Measurements from ENCODE around the gene PLCD3. TPM values are rescaled to one million over a fixed set of nuclear protein-coding genes. Genes with fewer than 3 reads are reported as not detected.
A peak's percentile ranks its signal among the peaks of the same experiment; 100 is the strongest.

Gene PLCD3
- total and polyA plus RNA-seq, 9 of the 15 experiments (the other 6 are each of a cell fraction or from before 2014, with no cell fraction given): 0.20 to 22.6 (median 7.5) TPM

GRCh38 chr17:45147581-45148182 lies 15.4 kb upstream of the PLCD3 start (continued):
- TF ChIP-seq U2AF2 (optimal IDR thresholded peaks at IDR 0.05; ENCODE audit: low read depth, low read length) (no peak), HSF4 (CRISPR knock-in tag; IDR thresholded peaks at IDR 0.05; ENCODE audit: borderline replicate concordance) (no peak), ATF4 (CRISPR knock-in tag; IDR thresholded peaks at IDR 0.05) (no peak), ZBTB5 (IDR thresholded peaks at IDR 0.05) (no peak), TAL1 (IDR thresholded peaks at IDR 0.05) (peak; percentile 31; the same call in 1 of the 2 replicates), ARNT (IDR thresholded peaks at IDR 0.05) (peak; percentile 95 to 97), ZKSCAN8 (CRISPR knock-in tag; IDR thresholded peaks at IDR 0.05) (no peak), KDM2B (CRISPR knock-in tag; IDR thresholded peaks at IDR 0.05) (0 out of 2 replicates have a peak, but pooled peaks have one; percentile 56), PRDM10 (IDR thresholded peaks at IDR 0.05; ENCODE audit: partially characterized antibody) (peak; percentile 100), SRSF3 (IDR thresholded peaks at IDR 0.05; ENCODE audit: insufficient read depth, low read length) (no peak), ADNP (tag; IDR thresholded peaks at IDR 0.05) (no peak), GATAD2A (IDR thresholded peaks at IDR 0.05) (no peak), ZNF644 (tag; IDR thresholded peaks at IDR 0.05; ENCODE audit: low read depth) (0 out of 2 replicates have a peak, but pooled peaks have one; percentile 11)
- TF ChIP-seq, protein P1, sequence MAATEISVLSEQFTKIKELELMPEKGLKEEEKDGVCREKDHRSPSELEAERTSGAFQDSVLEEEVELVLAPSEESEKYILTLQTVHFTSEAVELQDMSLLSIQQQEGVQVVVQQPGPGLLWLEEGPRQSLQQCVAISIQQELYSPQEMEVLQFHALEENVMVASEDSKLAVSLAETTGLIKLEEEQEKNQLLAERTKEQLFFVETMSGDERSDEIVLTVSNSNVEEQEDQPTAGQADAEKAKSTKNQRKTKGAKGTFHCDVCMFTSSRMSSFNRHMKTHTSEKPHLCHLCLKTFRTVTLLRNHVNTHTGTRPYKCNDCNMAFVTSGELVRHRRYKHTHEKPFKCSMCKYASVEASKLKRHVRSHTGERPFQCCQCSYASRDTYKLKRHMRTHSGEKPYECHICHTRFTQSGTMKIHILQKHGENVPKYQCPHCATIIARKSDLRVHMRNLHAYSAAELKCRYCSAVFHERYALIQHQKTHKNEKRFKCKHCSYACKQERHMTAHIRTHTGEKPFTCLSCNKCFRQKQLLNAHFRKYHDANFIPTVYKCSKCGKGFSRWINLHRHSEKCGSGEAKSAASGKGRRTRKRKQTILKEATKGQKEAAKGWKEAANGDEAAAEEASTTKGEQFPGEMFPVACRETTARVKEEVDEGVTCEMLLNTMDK (IDR thresholded peaks at IDR 0.05; ENCODE audit: borderline replicate concordance, insufficient read depth, low read depth, low read length, poor library complexity, severe bottlenecking): no peak
- TF ChIP-seq, protein P2, sequence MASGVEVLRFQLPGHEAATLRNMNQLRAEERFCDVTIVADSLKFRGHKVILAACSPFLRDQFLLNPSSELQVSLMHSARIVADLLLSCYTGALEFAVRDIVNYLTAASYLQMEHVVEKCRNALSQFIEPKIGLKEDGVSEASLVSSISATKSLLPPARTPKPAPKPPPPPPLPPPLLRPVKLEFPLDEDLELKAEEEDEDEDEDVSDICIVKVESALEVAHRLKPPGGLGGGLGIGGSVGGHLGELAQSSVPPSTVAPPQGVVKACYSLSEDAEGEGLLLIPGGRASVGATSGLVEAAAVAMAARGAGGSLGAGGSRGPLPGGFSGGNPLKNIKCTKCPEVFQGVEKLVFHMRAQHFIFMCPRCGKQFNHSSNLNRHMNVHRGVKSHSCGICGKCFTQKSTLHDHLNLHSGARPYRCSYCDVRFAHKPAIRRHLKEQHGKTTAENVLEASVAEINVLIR (CRISPR knock-in tag; IDR thresholded peaks at IDR 0.05): no peak; the same call in 1 of the 2 replicates

Data from K562 (cell line).